HepG2 (cell line): ENCODE data around the gene IBA57. TPM values are rescaled to one million over a fixed set of nuclear protein-coding genes. Genes with fewer than 3 reads are reported as not detected.

Experiments used
- ATAC-seq: fragments of 200-7000 bp; cut with Tn5 transposase; 3 replicates; pipeline ENCODE4 v1.9.1; 2020; ENCODE audit warnings: mild to moderate bottlenecking, moderate library complexity
- BruUV-seq: library from RNA; stranded (reverse); fragments of 400-500 nt; replicated peaks from 2 replicates; lab custom pipeline; 2021; lab: Mats Ljungman, UMichigan
- CTCF ChIA-PET: fragments of 300-600 bp; formaldehyde crosslinking; extraction: SDS; loops from one replicate; lab custom pipeline; 2021; ENCODE audit warnings: low total read pairs, inconsistent platforms, low intra/inter-chr PET ratio; lab: Yijun Ruan, JAX
- POLR2A ChIA-PET: fragments of 350-600 bp; sonication (Branson Sonifier 250); formaldehyde crosslinking; loops from one replicate; lab custom pipeline; 2020; ENCODE audit warnings: antibody characterized with exemption, inconsistent platforms; lab: Yijun Ruan, JAX
- DNase-seq: peaks from one replicate; pipeline ENCODE4 v3.0.0-alpha.2; 2015; ENCODE audit warnings: low spot score
- FAIRE-seq: peaks from 3 replicates; lab custom pipeline; 2011; peaks lifted over from hg19 to GRCh38; lab: Jason Lieb, UNC
- H2AFZ ChIP-seq: one replicate; pipeline ENCODE4 v1.6.1; 2011; ENCODE audit warnings: low read length, inconsistent platforms
- H3K27ac ChIP-seq: fragments of 300-600 bp; 3 replicates; pipeline ENCODE4 v1.8.0; 2011; ENCODE audit warnings: mixed run types, mild to moderate bottlenecking, mixed read lengths, low read length, inconsistent platforms; ENCODE audit not compliant: insufficient read depth; ENCODE audit errors: extremely low read length
- H3K27me3 ChIP-seq, 2 experiments: fragments of 200-600 bp in 1 of 2; 2 replicates in 1 of 2; 3 replicates in 1 of 2; pipeline versions ENCODE4 v1.6.0 to v1.8.0; 2011; ENCODE audit warnings: low read length in 2 of 2, mild to moderate bottlenecking in 2 of 2, moderate library complexity in 2 of 2, inconsistent platforms in 1 of 2; ENCODE audit not compliant: insufficient read depth in 2 of 2, control insufficient read depth in 1 of 2
- H3K36me3 ChIP-seq, 2 experiments: fragments of 200-600 bp in 1 of 2; replicated peaks in 1 of 2; 2 replicates in 1 of 2; 3 replicates in 1 of 2; pipeline versions ENCODE4 v1.5.1 to v1.8.0; 2011; ENCODE audit warnings: low read length in 2 of 2, inconsistent platforms in 1 of 2; ENCODE audit not compliant: insufficient read depth in 2 of 2, control insufficient read depth in 1 of 2
- H3K4me1 ChIP-seq: 2 replicates; pipeline ENCODE4 v1.5.1; 2012; ENCODE audit warnings: low read length, inconsistent platforms; ENCODE audit not compliant: insufficient read depth
- H3K4me2 ChIP-seq: 2 replicates; pipeline ENCODE4 v1.6.0; 2011; ENCODE audit warnings: low read depth, low read length, inconsistent platforms
- H3K4me3 ChIP-seq, 3 experiments: fragments of 200-600 bp in 1 of 3; sonication (generic), shearing (Covaris generic) in 1 of 3; replicated peaks in 1 of 3; 2 replicates each; pipeline ENCODE4 v1.5.1; 2011 to 2016; ENCODE audit warnings: low read length in 3 of 3, inconsistent platforms in 2 of 3, low read depth in 2 of 3, mild to moderate bottlenecking in 2 of 3, control low read depth in 1 of 3, mixed read lengths in 1 of 3; ENCODE audit not compliant: insufficient read depth in 1 of 3
- H3K79me2 ChIP-seq: one replicate; pipeline ENCODE4 v1.6.1; 2011; ENCODE audit warnings: low read length, inconsistent platforms; ENCODE audit not compliant: insufficient read depth
- H3K9ac ChIP-seq: 2 replicates; pipeline ENCODE4 v1.6.0; 2011; ENCODE audit warnings: mild to moderate bottlenecking, low read depth, low read length, inconsistent platforms; ENCODE audit not compliant: insufficient read depth
- H3K9me3 ChIP-seq: 2 replicates; pipeline ENCODE4 v1.5.1; 2012; ENCODE audit warnings: mild to moderate bottlenecking, low read length
- H4K20me1 ChIP-seq: 2 replicates; pipeline ENCODE4 v1.6.0; 2011; ENCODE audit warnings: inconsistent platforms, mild to moderate bottlenecking, low read length, moderate library complexity; ENCODE audit not compliant: insufficient read depth
- AGO2 ChIP-seq: fragments of 200-400 bp; formaldehyde crosslinking; optimal IDR thresholded peaks from 2 replicates; pipeline ENCODE3; 2017; ENCODE audit warnings: mild to moderate bottlenecking, low read depth, low read length, moderate library complexity
- DMTF1 ChIP-seq: sonication (generic); formaldehyde crosslinking; IDR thresholded peaks from 2 replicates; pipeline ENCODE4 v1.4.0; 2020; ENCODE audit warnings: mild to moderate bottlenecking, missing genetic modification reagents
- FOXM1 ChIP-seq: sonication (generic); formaldehyde crosslinking; IDR thresholded peaks from 2 replicates; pipeline ENCODE4 v1.5.0; 2020; ENCODE audit warnings: missing genetic modification reagents
- FOXP4 ChIP-seq: sonication (generic); formaldehyde crosslinking; IDR thresholded peaks from 2 replicates; pipeline ENCODE4 v1.4.0; 2020; ENCODE audit warnings: missing genetic modification reagents
- GMEB1 ChIP-seq: sonication (generic); formaldehyde crosslinking; IDR thresholded peaks from 2 replicates; pipeline ENCODE4 v1.5.1; 2020; ENCODE audit warnings: missing genetic modification reagents, mild to moderate bottlenecking, borderline replicate concordance
- HNRNPL ChIP-seq: fragments of 200-400 bp; formaldehyde crosslinking; IDR thresholded peaks from 2 replicates; pipeline ENCODE4 v1.6.1; 2017; ENCODE audit warnings: mild to moderate bottlenecking, low read depth, low read length
- POGZ ChIP-seq: sonication (generic); formaldehyde crosslinking; IDR thresholded peaks from 2 replicates; pipeline ENCODE4 v1.4.0; 2020; ENCODE audit warnings: mild to moderate bottlenecking, missing genetic modification reagents
- RBFOX2 ChIP-seq: fragments of 200-400 bp; formaldehyde crosslinking; IDR thresholded peaks from 2 replicates; pipeline ENCODE4 v1.6.1; 2017; ENCODE audit warnings: low read depth, mild to moderate bottlenecking, low read length
- SP140L ChIP-seq: sonication (generic); formaldehyde crosslinking; IDR thresholded peaks from 2 replicates; pipeline ENCODE4 v1.4.0; 2020; ENCODE audit warnings: missing genetic modification reagents, borderline replicate concordance
- TFDP2 ChIP-seq: sonication (generic); formaldehyde crosslinking; IDR thresholded peaks from 2 replicates; pipeline ENCODE4 v1.4.0; 2020; ENCODE audit warnings: missing genetic modification reagents
- ZNF556 ChIP-seq: sonication (generic); formaldehyde crosslinking; IDR thresholded peaks from 2 replicates; pipeline ENCODE4 v1.4.0; 2020; ENCODE audit warnings: mild to moderate bottlenecking, missing genetic modification reagents, borderline replicate concordance
- ZNF567 ChIP-seq: sonication (generic); formaldehyde crosslinking; IDR thresholded peaks from 2 replicates; pipeline ENCODE4 v1.8.1; 2023; ENCODE audit warnings: mild to moderate bottlenecking, missing genetic modification reagents, borderline replicate concordance
- ZNF713 ChIP-seq: sonication (generic); formaldehyde crosslinking; IDR thresholded peaks from 2 replicates; pipeline ENCODE4 v1.4.0; 2020; ENCODE audit warnings: mild to moderate bottlenecking, missing genetic modification reagents
- ZSCAN5A ChIP-seq: sonication (generic); formaldehyde crosslinking; IDR thresholded peaks from 2 replicates; pipeline ENCODE4 v1.8.0; 2022; ENCODE audit warnings: mild to moderate bottlenecking, missing genetic modification reagents, borderline replicate concordance
- WGBS: methylation state at CpG from one replicate; pipeline ENCODE4 v1.1.6; 2017; ENCODE audit warnings: low lambda C conversion rate; 5-methylcytosine and 5-hydroxymethylcytosine counted together
- in situ Hi-C: cut with HindIII; loops from 2 replicates; pipeline ENCODE4 v1.10.0; 2017; ENCODE audit warnings: low pct_unique_long_range_greater_than_20kb; ENCODE audit not compliant: extremely low pct_ligation_motif_present
- intact Hi-C: fragments of 100-400 bp; cut with micrococcal nuclease; formaldehyde crosslinking; loops from one replicate; pipeline ENCODE4 v1.10.0; 2022; ENCODE audit not compliant: unreplicated experiment
- polyA plus RNA-seq, 8 experiments: library from polyadenylated mRNA; depleted of rRNA in 3 of 8; stranded (reverse) in 7 of 8; unstranded in 1 of 8; fragments of >200 nt; fragmentation: Illumina TruSeq in 4 of 8; extraction: Trizol in 4 of 8; gene quantifications; 2 replicates each; pipeline versions ENCODE4 v1.2.1 to v1.2.3, GENCODE V29; 2011 to 2016; ENCODE audit warnings: low read depth in 4 of 8, missing spikeins in 1 of 8, mixed read lengths in 1 of 8; ENCODE audit not compliant: insufficient read depth in 1 of 8
- total RNA-seq, 5 experiments: library from RNA; depleted of rRNA; stranded (reverse); fragments of >200 nt; fragmentation: Illumina TruSeq; extraction: Trizol; gene quantifications; 2 replicates each; pipeline ENCODE4 v1.2.3, GENCODE V29; 2016; ENCODE audit warnings: low read depth in 1 of 5

The IBA57 gene
- total and polyA plus RNA-seq, 2 of the 13 experiments (the other 11 are each of a cell fraction or from before 2014, with no cell fraction given), result 2.3 to 10.2 TPM

GRCh38 chr1:228142155-228142691 lies 23.4 kb upstream of the IBA57 start:
- DNase-seq, result no peak
- ChIA-PET POLR2A (interaction anchor here (1.4 kb wide), 1 partner anchor 23 kb away, joined by 4 read pairs; the partner anchor contains the start of gene IBA57), CTCF (no interaction called here)
- H2AFZ ChIP-seq, result no peak overlapping the region
- no peak overlapping the region for H3K27ac ChIP-seq
- no peaks in the 10 kb centered on the region for H3K9me3 ChIP-seq
- in situ Hi-C loops, result no loop called here
- peak overlapping the region; percentile 94 to 98 (median 96); a peak in 5 of 6 replicates for H3K4me3 ChIP-seq
- no peak for FAIRE-seq
- intact Hi-C loops, result no loop called here
- 81% methylated on average over 9 of the region's 16 CpGs for WGBS
- H3K79me2 ChIP-seq, result peaks cover 59% of the 10 kb centered on the region
- H3K4me1 ChIP-seq, result peaks cover 42% of the 10 kb centered on the region
- BruUV-seq, result no TSS peak
- peaks cover 23% of the 10 kb centered on the region; the same call in 1 of the 2 replicates for H4K20me1 ChIP-seq
- no peaks in the 10 kb centered on the region; a peak in 1 of 5 replicates for H3K27me3 ChIP-seq
- no peak for ATAC-seq
- H3K36me3 ChIP-seq, result peaks cover 4 to 11% of the 10 kb centered on the region in 2 experiments; a peak in 4 of 5 replicates
- H3K9ac ChIP-seq, result peak overlapping the region; percentile 97
- peak overlapping the region; percentile 95 for H3K4me2 ChIP-seq
- TF ChIP-seq DMTF1, result no peak
- TF ChIP-seq ZSCAN5A (CRISPR knock-in tag), result no peak
- no peak for TF ChIP-seq GMEB1 (CRISPR knock-in tag)
- TF ChIP-seq TFDP2, result no peak
- no peak for TF ChIP-seq ZNF556 (CRISPR knock-in tag)
- TF ChIP-seq HNRNPL, result 0 out of 2 replicates have a peak, but pooled peaks have one; percentile 26
- TF ChIP-seq SP140L (CRISPR knock-in tag), result no peak
- TF ChIP-seq RBFOX2, result 0 out of 2 replicates have a peak, but pooled peaks have one; percentile 31
- TF ChIP-seq AGO2, result peak; percentile 40
- no peak for TF ChIP-seq ZNF713 (CRISPR knock-in tag)
- TF ChIP-seq ZNF567 (CRISPR knock-in tag), result 0 out of 2 replicates have a peak, but pooled peaks have one; percentile 38
- TF ChIP-seq POGZ, result no peak
- TF ChIP-seq FOXM1, result no peak
- no peak for TF ChIP-seq FOXP4
